EL (cell line): ENCODE results near the gene EPAS1.
A peak's percentile ranks its signal among the peaks of the same experiment; 100 is the strongest.

Experiments used
- DNase-seq: peaks from one replicate; pipeline ENCODE4 v3.0.0-alpha.2; 2016

The EPAS1 gene

GRCh38 chr2:46303233-46303632 is 6.0 kb downstream of the EPAS1 start:
- DNase-seq: no peak

GRCh38 chr2:46303822-46304221 is 6.6 kb downstream of the EPAS1 start:
- DNase-seq: no peak

GRCh38 chr2:46304635-46305034 is 7.4 kb downstream of the EPAS1 start:
- no peak for DNase-seq

- no peak for DNase-seq
These were observed 8.0 kb downstream of the EPAS1 start for GRCh38 chr2:46305187-46305586.

- DNase-seq: no peak
These were observed 8.6 kb downstream of the EPAS1 start for GRCh38 chr2:46305767-46306166.

GRCh38 chr2:46306330-46306751 is 9.1 kb downstream of the EPAS1 start:
- DNase-seq: peak; percentile 44

GRCh38 chr2:46306988-46307655 is 9.9 kb downstream of the EPAS1 start:
- no peak for DNase-seq

- no peak for DNase-seq
These were observed 10.9 kb downstream of the EPAS1 start for GRCh38 chr2:46308081-46308480.

GRCh38 chr2:46308629-46309028 is 11.4 kb downstream of the EPAS1 start:
- DNase-seq: no peak

- peak; percentile 90 for DNase-seq
These were observed 12.1 kb downstream of the EPAS1 start for GRCh38 chr2:46309052-46309953.

GRCh38 chr2:46310446-46310845 is 13.2 kb downstream of the EPAS1 start:
- no peak for DNase-seq

GRCh38 chr2:46311651-46312223 is 14.5 kb downstream of the EPAS1 start:
- no peak for DNase-seq

- DNase-seq: no peak
These were observed 15.9 kb downstream of the EPAS1 start for GRCh38 chr2:46313063-46313462.

GRCh38 chr2:46314065-46314835 is 17.0 kb downstream of the EPAS1 start:
- no peak for DNase-seq

- peak; percentile 96 for DNase-seq
These were observed 18.1 kb downstream of the EPAS1 start for GRCh38 chr2:46315103-46315890.

- no peak for DNase-seq
These were observed 19.9 kb downstream of the EPAS1 start for GRCh38 chr2:46317094-46317486.

- no peak for DNase-seq
These were observed 21.6 kb downstream of the EPAS1 start for GRCh38 chr2:46318579-46319460.

- DNase-seq: no peak
These were observed 22.5 kb downstream of the EPAS1 start for GRCh38 chr2:46319711-46320110.

GRCh38 chr2:46320141-46320567 is 22.9 kb downstream of the EPAS1 start:
- no peak for DNase-seq

GRCh38 chr2:46323730-46324129 is 26.5 kb downstream of the EPAS1 start:
- DNase-seq: no peak
